HG02798 (cell line): ENCODE data around the gene QRFP.

Source experiments
- ATAC-seq: cut with Tn5 transposase; IDR thresholded peaks from one replicate; pipeline ENCODE4 v1.9.1; 2021; ENCODE audit warnings: mild to moderate bottlenecking; ENCODE audit not compliant: unreplicated experiment, poor library complexity

The QRFP gene

DNA sequence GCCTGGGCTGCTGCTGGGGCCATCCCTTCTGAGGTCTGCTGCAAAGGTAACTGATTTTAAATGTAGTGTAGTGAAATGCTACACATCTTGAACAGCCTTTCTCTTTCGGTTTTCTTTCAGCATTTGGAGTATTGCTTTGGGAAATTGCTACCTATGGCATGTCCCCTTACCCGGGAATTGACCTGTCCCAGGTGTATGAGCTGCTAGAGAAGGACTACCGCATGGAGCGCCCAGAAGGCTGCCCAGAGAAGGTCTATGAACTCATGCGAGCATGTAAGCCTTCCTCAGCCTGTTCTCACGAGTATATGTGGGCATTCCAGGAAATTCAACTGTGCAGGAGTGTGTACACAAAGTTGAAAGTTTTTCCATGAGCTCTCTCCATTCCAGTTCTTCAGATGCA, 18.3 kb downstream of the QRFP start:
- ATAC-seq: no peak

DNA sequence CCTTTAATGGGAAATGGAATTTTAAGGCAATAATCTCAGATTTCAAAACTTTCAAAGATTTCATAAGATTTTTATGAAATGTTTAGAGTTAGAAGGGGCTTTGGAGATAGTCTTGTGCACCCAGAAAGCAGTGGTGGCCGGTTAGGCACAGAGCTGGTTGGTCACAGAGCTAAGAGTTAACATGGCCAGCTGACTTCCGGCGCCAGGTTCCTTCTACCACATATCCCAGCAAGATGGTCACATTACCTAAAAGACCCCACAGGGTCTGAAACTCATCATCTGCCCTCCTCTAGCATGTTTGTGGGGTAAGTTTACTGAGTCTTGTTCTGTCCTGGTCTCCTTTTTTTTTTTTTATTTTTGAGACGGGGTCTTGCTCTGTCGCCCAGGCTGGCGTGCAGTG, 19.3 kb downstream of the QRFP start:
- no peak for ATAC-seq

- ATAC-seq: no peak
These were observed 21.8 kb downstream of the QRFP start for GRCh38 chr9:130874783-130875182.

- no peak for ATAC-seq
These were observed 22.6 kb downstream of the QRFP start for GRCh38 chr9:130873966-130874365.

GRCh38 chr9:130872912-130873503, 23.6 kb downstream of the QRFP start:
- ATAC-seq: no peak

GRCh38 chr9:130872508-130872907, 24.1 kb downstream of the QRFP start:
- no peak for ATAC-seq

DNA sequence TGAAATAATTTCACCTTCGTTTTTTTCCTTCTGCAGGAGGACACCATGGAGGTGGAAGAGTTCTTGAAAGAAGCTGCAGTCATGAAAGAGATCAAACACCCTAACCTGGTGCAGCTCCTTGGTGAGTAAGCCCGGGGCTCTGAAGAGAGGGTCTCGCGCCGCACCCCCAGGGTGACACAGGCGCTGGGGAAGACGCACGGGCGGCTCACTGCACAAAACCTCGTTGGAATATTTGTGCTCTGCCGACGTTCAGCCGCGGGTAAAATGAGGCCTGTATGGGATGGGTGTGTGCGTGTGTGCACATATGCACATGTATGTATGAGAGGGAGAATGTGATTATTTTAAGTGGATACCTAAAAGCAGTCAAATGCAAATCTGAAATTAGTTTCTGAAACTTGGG, 24.5 kb downstream of the QRFP start:
- no peak for ATAC-seq

GRCh38 chr9:130871395-130872062, 25.1 kb downstream of the QRFP start:
- no peak for ATAC-seq

DNA sequence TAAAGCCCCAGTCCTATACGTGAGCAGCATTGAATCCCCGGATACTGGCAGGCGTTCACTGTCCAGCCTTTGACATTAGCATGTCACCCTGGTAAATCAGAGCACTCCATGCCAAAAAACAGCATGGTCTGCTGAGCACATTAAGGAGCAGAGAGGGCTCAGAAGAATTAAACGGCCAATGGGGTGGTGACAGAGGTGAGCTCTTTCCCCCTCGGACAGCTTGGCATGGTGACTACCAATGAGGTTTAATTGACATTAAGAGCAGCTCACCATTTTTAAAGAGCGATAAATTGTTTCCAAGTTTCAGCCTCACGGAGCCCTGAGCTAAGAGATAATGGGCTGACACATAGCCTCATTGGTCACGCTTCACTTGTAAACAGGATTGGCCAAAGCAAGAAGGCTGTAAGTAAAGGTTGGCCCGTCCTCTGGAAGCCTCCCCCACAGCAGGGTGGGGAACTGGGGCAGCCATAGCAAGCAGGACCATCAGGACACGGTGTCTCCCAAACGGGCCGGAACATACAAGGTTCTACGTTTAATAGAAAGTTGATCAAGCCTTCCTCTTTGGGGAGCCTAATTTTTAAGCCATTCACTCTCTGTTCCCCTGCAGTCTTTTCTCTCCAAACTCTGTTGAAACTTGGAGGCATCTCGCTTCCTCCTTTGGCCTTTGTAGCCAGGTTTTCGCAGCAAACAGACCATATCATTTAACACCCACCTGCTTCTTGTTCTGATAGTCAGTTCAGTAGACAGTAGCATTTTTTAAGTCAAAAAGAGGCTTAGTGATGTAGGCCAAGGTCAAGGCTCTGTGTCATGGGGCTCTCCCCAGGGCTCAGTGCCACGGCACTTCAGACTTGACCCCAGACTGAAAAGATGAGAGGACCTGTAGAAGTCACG, 25.9 kb downstream of the QRFP start:
- peak; percentile 78 for ATAC-seq

DNA sequence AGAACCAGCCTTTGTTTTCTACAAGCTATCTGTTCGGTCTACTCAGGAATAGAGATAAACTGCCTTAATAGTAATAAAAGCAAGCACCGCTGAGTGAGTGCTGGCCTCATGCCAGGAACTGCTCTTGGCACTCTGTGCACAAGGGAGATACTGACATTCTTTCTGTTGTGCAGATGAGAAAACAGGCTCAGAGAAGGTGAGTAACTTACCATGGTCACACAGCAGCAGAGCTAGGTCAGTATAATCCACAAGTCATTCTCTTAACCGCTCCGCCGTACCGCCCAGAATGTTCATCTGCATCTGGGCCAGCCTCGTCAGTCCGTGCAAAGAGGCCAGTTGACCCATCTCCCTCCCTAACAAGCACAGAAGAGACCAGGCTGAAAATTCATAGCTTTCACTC, 27.4 kb downstream of the QRFP start:
- ATAC-seq: no peak

- no peak for ATAC-seq
These were observed 28.4 kb downstream of the QRFP start for GRCh38 chr9:130868230-130868629.

- ATAC-seq: no peak
These were observed 29.1 kb downstream of the QRFP start for GRCh38 chr9:130867556-130867955.

DNA sequence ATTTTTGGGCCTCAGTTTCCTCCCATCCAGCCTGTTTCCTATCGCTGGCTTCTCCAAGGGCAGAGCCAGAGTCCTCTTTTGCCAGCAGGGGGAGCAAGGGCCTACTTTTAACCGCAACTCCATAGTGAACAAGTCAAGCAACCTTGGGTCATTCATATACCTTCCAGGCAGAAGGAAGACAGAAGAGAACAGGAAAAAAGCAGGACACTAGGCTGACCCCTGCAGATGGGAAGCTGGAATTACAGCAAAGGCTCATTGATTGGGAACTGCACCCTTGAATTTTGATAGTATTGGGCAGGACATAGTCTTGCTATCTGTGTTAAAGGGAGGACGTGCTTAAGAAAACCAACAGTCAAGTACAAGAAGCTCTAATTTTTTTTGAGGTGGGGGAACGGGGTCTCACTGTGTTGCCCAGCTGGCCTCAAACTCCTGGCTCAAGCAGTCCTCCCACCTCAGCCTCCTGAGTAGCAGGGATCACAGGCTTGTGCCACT, 30.1 kb downstream of the QRFP start:
- no peak for ATAC-seq

GRCh38 chr9:130865921-130866320, 30.7 kb downstream of the QRFP start:
- no peak for ATAC-seq

DNA sequence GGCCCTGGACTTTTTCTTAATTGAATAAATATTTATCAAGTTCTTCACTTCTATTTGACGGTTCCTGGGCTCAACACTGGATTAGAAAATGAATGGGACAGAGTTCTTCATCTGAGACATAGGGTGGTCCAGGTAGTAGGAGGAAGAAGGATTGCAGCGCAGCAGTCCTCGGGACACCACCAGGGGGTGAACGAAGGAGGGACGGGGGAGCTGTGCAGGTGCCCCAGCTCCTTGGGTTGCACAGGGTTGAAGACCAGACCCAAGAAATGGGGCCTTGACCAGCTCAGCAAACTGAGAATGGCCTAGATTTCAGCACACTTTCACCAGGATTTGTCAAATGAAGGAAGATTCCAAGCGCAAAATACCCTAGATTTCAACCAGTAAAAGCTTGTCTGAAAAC, 32.1 kb downstream of the QRFP start:
- ATAC-seq: no peak

- ATAC-seq: no peak
These were observed 33.9 kb downstream of the QRFP start for GRCh38 chr9:130862747-130863146.

GRCh38 chr9:130862217-130862616, 34.4 kb downstream of the QRFP start:
- no peak for ATAC-seq

DNA sequence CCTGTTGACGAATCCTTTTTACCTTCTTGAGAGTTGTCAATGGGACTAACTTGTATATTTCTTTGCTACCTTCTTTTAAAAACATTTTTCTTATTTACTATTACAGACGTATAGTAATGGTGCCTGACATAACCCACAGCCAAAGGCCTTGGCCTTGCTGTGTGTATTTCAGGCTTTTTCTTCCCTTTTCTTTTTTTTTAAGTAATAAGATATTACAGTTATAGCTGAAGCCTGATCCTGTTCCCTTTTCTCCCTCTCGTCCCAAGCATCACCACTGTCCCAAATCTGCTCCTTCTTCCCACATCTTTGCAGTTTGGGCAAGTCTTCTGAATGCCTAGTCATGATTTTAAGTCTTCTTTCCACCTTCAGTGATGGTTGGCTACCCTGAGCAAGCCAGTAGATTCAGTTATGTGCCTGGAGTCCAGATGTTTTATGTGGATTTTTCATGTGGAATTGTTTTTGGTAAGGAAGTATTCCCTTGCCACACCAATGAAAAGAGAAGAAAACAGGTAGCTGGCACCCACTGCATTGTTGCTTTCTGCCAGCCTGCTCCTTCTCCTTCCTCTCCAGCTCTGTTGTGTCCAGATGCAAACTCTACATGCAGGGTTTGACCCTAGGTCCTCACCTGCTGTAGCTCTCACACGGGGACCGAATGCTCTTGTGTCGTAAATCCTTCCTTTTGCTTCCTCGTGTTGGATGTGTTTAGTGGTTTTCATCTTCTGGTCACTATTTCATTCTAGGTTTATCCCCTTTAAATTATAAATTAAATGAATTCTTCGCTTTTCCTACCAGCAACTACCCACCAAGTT, 35.0 kb downstream of the QRFP start:
- ATAC-seq: no peak

- no peak for ATAC-seq
These were observed 35.9 kb downstream of the QRFP start for GRCh38 chr9:130860458-130861316.
